WTC11 (cell line): ENCODE results near the gene SH3TC1.

Experiments
- ETV6 ChIP-seq: sonication (generic); formaldehyde crosslinking; IDR thresholded peaks from 2 replicates; pipeline ENCODE4 v1.8.1; 2022; ENCODE audit warnings: mild to moderate bottlenecking, missing genetic modification reagents
- FOXK1 ChIP-seq: sonication (generic); formaldehyde crosslinking; IDR thresholded peaks from 2 replicates; pipeline ENCODE4 v1.8.0; 2022; ENCODE audit warnings: mild to moderate bottlenecking, moderate library complexity, missing genetic modification reagents
- NFE2L1 ChIP-seq: sonication (generic); formaldehyde crosslinking; IDR thresholded peaks from 2 replicates; pipeline ENCODE4 v1.8.1; 2023; ENCODE audit warnings: missing genetic modification reagents
- TP53 ChIP-seq: sonication (generic); formaldehyde crosslinking; IDR thresholded peaks from 2 replicates; pipeline ENCODE4 v1.8.1; 2023; ENCODE audit warnings: mild to moderate bottlenecking, missing genetic modification reagents
- ZNF121 ChIP-seq: sonication (generic); formaldehyde crosslinking; IDR thresholded peaks from 2 replicates; pipeline ENCODE4 v1.8.0; 2023; ENCODE audit warnings: missing genetic modification reagents
- TF ChIP-seq, protein P1 (sequence below): fragments of 200-600 bp; IDR thresholded peaks from 2 replicates; pipeline ENCODE4 v1.8.0; 2022; ENCODE audit warnings: antibody characterized with exemption
- TF ChIP-seq, protein P2 (sequence below): fragments of 250-450 bp; sonication (Bioruptor Pico); conservative IDR thresholded peaks from 2 replicates; pipeline ENCODE4 v1.9.0; 2021; ENCODE audit warnings: mild to moderate bottlenecking
- TF ChIP-seq, protein P3 (sequence below): sonication (generic); formaldehyde crosslinking; IDR thresholded peaks from 2 replicates; pipeline ENCODE4 v1.8.0; 2022; ENCODE audit warnings: mild to moderate bottlenecking, missing genetic modification reagents
- TF ChIP-seq, protein P4 (sequence below): fragments of 250-450 bp; sonication (Bioruptor Pico); IDR thresholded peaks from 2 replicates; pipeline ENCODE4 v1.8.0; 2021; ENCODE audit warnings: mild to moderate bottlenecking
- TF ChIP-seq, protein P5 (sequence below): sonication (generic); formaldehyde crosslinking; IDR thresholded peaks from 2 replicates; pipeline ENCODE4 v1.8.0; 2023; ENCODE audit warnings: missing genetic modification reagents, mild to moderate bottlenecking, borderline replicate concordance
- TF ChIP-seq, protein P6 (sequence below): fragments of 250-450 bp; sonication (Bioruptor Pico); IDR thresholded peaks from 2 replicates; pipeline ENCODE4 v2.1.2; 2022; ENCODE audit warnings: mild to moderate bottlenecking, moderate library complexity

DNA sequence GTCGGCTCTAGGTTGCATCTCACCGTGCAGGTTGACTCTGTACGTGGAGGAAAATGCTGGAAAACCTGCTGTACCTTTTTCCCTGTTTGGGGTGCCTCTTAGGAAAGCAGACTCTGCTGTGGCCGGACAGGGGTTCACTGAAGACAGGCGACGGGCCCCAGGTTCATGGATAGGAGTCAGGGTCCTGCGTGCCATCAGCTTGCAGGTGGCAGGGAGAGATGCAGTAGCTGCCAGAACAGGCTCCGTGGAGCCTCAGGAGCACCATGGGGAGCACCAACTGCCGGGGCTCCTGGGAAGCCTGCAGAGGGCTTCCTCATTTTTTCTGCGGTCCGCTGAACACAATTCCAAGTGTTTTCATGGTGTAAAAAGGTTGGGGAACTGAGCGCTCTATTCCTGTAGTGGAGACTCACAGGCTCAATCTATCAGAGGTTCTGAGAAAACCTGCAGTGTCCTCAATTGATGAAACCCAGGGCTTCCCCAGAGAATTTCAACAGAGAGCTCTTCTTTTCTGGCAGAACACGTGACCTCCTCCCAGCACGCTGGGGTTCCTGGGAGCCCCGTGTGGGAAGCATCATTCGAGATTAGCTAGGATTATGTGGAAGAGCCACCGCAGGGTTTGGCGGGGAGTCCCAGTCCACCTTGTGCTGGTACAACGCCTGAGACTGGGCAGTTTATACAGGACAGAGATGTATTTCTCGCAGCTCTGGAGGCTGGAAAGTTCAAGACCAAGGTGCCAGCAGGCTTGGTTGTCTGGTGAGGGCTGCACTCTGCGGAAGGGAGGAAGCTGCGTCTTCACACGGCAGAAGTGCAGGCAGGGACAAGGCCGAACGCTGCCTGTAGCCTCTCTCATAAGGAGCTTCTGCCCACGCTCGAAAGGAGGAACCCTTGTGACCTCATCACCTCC lies 72.1 kb downstream of the SH3TC1 start:
- no peak for TF ChIP-seq TP53
- TF ChIP-seq NFE2L1 (CRISPR knock-in tag), result no peak
- TF ChIP-seq, protein P1, sequence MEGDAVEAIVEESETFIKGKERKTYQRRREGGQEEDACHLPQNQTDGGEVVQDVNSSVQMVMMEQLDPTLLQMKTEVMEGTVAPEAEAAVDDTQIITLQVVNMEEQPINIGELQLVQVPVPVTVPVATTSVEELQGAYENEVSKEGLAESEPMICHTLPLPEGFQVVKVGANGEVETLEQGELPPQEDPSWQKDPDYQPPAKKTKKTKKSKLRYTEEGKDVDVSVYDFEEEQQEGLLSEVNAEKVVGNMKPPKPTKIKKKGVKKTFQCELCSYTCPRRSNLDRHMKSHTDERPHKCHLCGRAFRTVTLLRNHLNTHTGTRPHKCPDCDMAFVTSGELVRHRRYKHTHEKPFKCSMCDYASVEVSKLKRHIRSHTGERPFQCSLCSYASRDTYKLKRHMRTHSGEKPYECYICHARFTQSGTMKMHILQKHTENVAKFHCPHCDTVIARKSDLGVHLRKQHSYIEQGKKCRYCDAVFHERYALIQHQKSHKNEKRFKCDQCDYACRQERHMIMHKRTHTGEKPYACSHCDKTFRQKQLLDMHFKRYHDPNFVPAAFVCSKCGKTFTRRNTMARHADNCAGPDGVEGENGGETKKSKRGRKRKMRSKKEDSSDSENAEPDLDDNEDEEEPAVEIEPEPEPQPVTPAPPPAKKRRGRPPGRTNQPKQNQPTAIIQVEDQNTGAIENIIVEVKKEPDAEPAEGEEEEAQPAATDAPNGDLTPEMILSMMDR, result no peak
- TF ChIP-seq FOXK1 (CRISPR knock-in tag), result no peak
- TF ChIP-seq, protein P2, sequence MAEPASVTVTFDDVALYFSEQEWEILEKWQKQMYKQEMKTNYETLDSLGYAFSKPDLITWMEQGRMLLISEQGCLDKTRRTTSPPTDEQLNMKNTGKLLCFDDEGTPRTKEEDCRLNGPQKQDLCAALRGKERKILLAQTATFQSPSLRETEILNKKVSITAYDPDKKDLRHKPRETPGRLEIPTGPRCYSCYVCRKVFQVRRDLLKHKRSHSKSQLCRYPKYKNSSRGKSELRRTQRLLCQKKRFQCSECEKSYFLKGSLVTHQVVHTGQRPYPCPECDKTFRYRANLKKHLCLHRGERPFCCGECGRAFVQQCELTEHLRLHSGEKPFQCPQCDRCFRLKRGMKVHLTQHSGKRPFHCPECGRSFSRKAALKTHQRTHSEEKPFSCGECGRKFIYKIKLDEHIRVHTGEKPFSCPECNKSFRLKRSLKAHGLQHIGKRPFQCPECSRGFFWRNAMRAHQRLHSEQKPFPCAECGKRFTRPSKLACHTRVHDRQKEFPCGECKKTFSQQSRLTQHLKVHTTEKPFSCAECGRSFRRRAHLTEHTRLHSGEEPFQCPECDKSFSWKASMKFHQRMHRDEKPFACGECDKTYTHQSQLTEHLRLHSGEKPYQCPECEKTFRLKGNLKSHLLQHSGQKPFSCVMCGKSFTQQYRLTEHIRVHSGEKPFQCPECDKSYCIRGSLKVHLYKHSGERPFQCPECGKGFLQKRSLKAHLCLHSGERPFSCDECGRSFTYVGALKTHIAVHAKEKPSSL, result no peak
- TF ChIP-seq, protein P3, sequence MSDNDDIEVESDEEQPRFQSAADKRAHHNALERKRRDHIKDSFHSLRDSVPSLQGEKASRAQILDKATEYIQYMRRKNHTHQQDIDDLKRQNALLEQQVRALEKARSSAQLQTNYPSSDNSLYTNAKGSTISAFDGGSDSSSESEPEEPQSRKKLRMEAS (CRISPR knock-in tag), result no peak
- TF ChIP-seq, protein P4, sequence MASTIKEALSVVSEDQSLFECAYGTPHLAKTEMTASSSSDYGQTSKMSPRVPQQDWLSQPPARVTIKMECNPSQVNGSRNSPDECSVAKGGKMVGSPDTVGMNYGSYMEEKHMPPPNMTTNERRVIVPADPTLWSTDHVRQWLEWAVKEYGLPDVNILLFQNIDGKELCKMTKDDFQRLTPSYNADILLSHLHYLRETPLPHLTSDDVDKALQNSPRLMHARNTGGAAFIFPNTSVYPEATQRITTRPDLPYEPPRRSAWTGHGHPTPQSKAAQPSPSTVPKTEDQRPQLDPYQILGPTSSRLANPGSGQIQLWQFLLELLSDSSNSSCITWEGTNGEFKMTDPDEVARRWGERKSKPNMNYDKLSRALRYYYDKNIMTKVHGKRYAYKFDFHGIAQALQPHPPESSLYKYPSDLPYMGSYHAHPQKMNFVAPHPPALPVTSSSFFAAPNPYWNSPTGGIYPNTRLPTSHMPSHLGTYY (CRISPR knock-in tag), result no peak
- TF ChIP-seq ZNF121 (CRISPR knock-in tag), result no peak
- TF ChIP-seq, protein P5, sequence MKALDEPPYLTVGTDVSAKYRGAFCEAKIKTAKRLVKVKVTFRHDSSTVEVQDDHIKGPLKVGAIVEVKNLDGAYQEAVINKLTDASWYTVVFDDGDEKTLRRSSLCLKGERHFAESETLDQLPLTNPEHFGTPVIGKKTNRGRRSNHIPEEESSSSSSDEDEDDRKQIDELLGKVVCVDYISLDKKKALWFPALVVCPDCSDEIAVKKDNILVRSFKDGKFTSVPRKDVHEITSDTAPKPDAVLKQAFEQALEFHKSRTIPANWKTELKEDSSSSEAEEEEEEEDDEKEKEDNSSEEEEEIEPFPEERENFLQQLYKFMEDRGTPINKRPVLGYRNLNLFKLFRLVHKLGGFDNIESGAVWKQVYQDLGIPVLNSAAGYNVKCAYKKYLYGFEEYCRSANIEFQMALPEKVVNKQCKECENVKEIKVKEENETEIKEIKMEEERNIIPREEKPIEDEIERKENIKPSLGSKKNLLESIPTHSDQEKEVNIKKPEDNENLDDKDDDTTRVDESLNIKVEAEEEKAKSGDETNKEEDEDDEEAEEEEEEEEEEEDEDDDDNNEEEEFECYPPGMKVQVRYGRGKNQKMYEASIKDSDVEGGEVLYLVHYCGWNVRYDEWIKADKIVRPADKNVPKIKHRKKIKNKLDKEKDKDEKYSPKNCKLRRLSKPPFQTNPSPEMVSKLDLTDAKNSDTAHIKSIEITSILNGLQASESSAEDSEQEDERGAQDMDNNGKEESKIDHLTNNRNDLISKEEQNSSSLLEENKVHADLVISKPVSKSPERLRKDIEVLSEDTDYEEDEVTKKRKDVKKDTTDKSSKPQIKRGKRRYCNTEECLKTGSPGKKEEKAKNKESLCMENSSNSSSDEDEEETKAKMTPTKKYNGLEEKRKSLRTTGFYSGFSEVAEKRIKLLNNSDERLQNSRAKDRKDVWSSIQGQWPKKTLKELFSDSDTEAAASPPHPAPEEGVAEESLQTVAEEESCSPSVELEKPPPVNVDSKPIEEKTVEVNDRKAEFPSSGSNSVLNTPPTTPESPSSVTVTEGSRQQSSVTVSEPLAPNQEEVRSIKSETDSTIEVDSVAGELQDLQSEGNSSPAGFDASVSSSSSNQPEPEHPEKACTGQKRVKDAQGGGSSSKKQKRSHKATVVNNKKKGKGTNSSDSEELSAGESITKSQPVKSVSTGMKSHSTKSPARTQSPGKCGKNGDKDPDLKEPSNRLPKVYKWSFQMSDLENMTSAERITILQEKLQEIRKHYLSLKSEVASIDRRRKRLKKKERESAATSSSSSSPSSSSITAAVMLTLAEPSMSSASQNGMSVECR (CRISPR knock-in tag), result no peak
- TF ChIP-seq ETV6 (CRISPR knock-in tag), result no peak
- TF ChIP-seq, protein P6, sequence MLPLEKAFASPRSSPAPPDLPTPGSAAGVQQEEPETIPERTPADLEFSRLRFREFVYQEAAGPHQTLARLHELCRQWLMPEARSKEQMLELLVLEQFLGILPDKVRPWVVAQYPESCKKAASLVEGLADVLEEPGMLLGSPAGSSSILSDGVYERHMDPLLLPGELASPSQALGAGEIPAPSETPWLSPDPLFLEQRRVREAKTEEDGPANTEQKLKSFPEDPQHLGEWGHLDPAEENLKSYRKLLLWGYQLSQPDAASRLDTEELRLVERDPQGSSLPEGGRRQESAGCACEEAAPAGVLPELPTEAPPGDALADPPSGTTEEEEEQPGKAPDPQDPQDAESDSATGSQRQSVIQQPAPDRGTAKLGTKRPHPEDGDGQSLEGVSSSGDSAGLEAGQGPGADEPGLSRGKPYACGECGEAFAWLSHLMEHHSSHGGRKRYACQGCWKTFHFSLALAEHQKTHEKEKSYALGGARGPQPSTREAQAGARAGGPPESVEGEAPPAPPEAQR (CRISPR knock-in tag), result no peak
